ENCODE data around the gene HPS4. TPM values are rescaled to one million over a fixed set of nuclear protein-coding genes. Genes with fewer than 3 reads are reported as not detected.

HPS4 gene
- total RNA-seq, 1 donor from 2014 or later: 28.3 TPM

- DNase-seq (ENCODE audit: low spot score): no peak
Observed at GRCh38 chr22:26466196-26466595, 17.4 kb downstream of the HPS4 start.

- no peak for DNase-seq (ENCODE audit: low spot score)
Observed at GRCh38 chr22:26464312-26464711, 19.3 kb downstream of the HPS4 start.

GRCh38 chr22:26463688-26464087 lies 19.9 kb downstream of the HPS4 start:
- no peak for DNase-seq (ENCODE audit: low spot score)

- DNase-seq (ENCODE audit: low spot score): no peak
Observed at GRCh38 chr22:26463101-26463661, 20.4 kb downstream of the HPS4 start.

GRCh38 chr22:26462641-26463040 lies 20.9 kb downstream of the HPS4 start:
- DNase-seq (ENCODE audit: low spot score): no peak

- DNase-seq (ENCODE audit: low spot score): no peak
Observed at GRCh38 chr22:26462051-26462450, 21.5 kb downstream of the HPS4 start.

GRCh38 chr22:26461188-26461810 lies 22.3 kb downstream of the HPS4 start:
- peak; percentile 40 for DNase-seq (ENCODE audit: low spot score)

GRCh38 chr22:26460202-26460601 lies 23.4 kb downstream of the HPS4 start:
- DNase-seq (ENCODE audit: low spot score): no peak

- no peak for DNase-seq (ENCODE audit: low spot score)
Observed at GRCh38 chr22:26457661-26458272, 25.8 kb downstream of the HPS4 start.

GRCh38 chr22:26453812-26454500 lies 29.6 kb downstream of the HPS4 start:
- DNase-seq (ENCODE audit: low spot score): no peak

- no peak for DNase-seq (ENCODE audit: low spot score)
Observed at GRCh38 chr22:26453216-26453615, 30.4 kb downstream of the HPS4 start.

GRCh38 chr22:26452236-26453016 lies 31.2 kb downstream of the HPS4 start:
- no peak for DNase-seq (ENCODE audit: low spot score)

GRCh38 chr22:26450453-26451185 lies 33.0 kb downstream of the HPS4 start:
- DNase-seq (ENCODE audit: low spot score): no peak

GRCh38 chr22:26448941-26449340 lies 34.6 kb downstream of the HPS4 start:
- DNase-seq (ENCODE audit: low spot score): no peak

- no peak for DNase-seq (ENCODE audit: low spot score)
Observed at GRCh38 chr22:26448334-26448733, 35.2 kb downstream of the HPS4 start.

GRCh38 chr22:26447584-26448329 lies 35.8 kb downstream of the HPS4 start:
- no peak for DNase-seq (ENCODE audit: low spot score)

GRCh38 chr22:26446808-26447515 lies 36.6 kb downstream of the HPS4 start:
- no peak for DNase-seq (ENCODE audit: low spot score)

GRCh38 chr22:26445577-26446275 lies 37.9 kb downstream of the HPS4 start:
- no peak for DNase-seq (ENCODE audit: low spot score)

GRCh38 chr22:26444777-26445176 lies 38.8 kb downstream of the HPS4 start:
- DNase-seq (ENCODE audit: low spot score): no peak
